Subcutaneous adipose tissue (tissue), 4 donors: ENCODE data around the gene DUSP8. TPM values are rescaled to one million over a fixed set of nuclear protein-coding genes. Genes with fewer than 3 reads are reported as not detected.

Source experiments
- CTCF ChIP-seq: fragments of 450-650 bp; IDR thresholded peaks from one replicate; pipeline ENCODE4 v1.5.1; 2016; ENCODE audit warnings: low read depth, mild to moderate bottlenecking, control low read depth, antibody characterized with exemption, moderate library complexity
- total RNA-seq, 4 donors: library from RNA; depleted of rRNA; stranded (reverse); fragments of >200 nt; gene quantifications; one replicate each; pipeline ENCODE4 v1.1.0, GENCODE V29; 2016

The DUSP8 gene
- total RNA-seq: 1 to 10 TPM in 2 of 4 donors, under 1 TPM in 2; 0.22 to 2.3 (median 0.74) TPM

GRCh38 chr11:1572197-1573076 lies at the start of gene DUSP8:
TSS of gene DUSP8 (minus strand) at chr11:1572271. CDS start at chr11:1565826, 6,445 bp downstream.
- no peak for TF ChIP-seq CTCF

GRCh38 chr11:1619449-1619848 lies 47.4 kb upstream of the DUSP8 start:
- TF ChIP-seq CTCF: no peak

- no peak for TF ChIP-seq CTCF
Measured at GRCh38 chr11:1618231-1618630, 46.2 kb upstream of the DUSP8 start.

GRCh38 chr11:1608363-1608762 lies 36.3 kb upstream of the DUSP8 start, which contains the start of gene KRTAP5-3:
TSS of gene KRTAP5-3 (minus strand) at chr11:1608463. CDS start at chr11:1608385, 78 bp downstream.
- no peak for TF ChIP-seq CTCF

GRCh38 chr11:1604711-1605110 lies 32.6 kb upstream of the DUSP8 start:
- TF ChIP-seq CTCF: no peak

GRCh38 chr11:1604181-1604580 lies 32.1 kb upstream of the DUSP8 start:
- no peak for TF ChIP-seq CTCF

- no peak for TF ChIP-seq CTCF
Measured at GRCh38 chr11:1603629-1604028, 31.6 kb upstream of the DUSP8 start.
